H9 (cell line): ENCODE results near the gene BCAP29. TPM values are rescaled to one million over a fixed set of nuclear protein-coding genes. Genes with fewer than 3 reads are reported as not detected.

ENCODE experiments used
- DNase-seq: peaks from one replicate; pipeline ENCODE4 v3.0.0-alpha.2; 2017
- H2AFZ ChIP-seq: one replicate; pipeline ENCODE4 v1.6.1; 2013; ENCODE audit warnings: mild to moderate bottlenecking, low read length, control low read depth, moderate library complexity
- H2AK5ac ChIP-seq: 2 replicates; pipeline ENCODE4 v1.6.1; 2013; ENCODE audit warnings: low read length, control low read depth, mixed read lengths; ENCODE audit not compliant: insufficient read length
- H2BK120ac ChIP-seq: one replicate; pipeline ENCODE4 v1.6.1; 2013; ENCODE audit warnings: low read depth, mild to moderate bottlenecking, low read length, control low read depth, inconsistent platforms; ENCODE audit not compliant: poor library complexity, severe bottlenecking
- H2BK12ac ChIP-seq: 2 replicates; pipeline ENCODE4 v1.6.1; 2013; ENCODE audit warnings: low read length, control low read depth, mixed read lengths, low read depth; ENCODE audit not compliant: insufficient read length
- H2BK15ac ChIP-seq: 2 replicates; pipeline ENCODE4 v1.6.1; 2013; ENCODE audit warnings: low read depth, low read length, control low read depth
- H2BK20ac ChIP-seq: one replicate; pipeline ENCODE4 v1.6.1; 2013; ENCODE audit warnings: low read depth, mild to moderate bottlenecking, low read length, control low read depth, inconsistent platforms; ENCODE audit not compliant: poor library complexity, severe bottlenecking
- H2BK5ac ChIP-seq: 2 replicates; pipeline ENCODE4 v1.6.1; 2013; ENCODE audit warnings: low read length, control low read depth, mixed read lengths; ENCODE audit not compliant: insufficient read length
- H3K14ac ChIP-seq: 2 replicates; pipeline ENCODE4 v1.6.1; 2013; ENCODE audit warnings: low read length, control low read depth; ENCODE audit not compliant: insufficient read depth
- H3K18ac ChIP-seq: 2 replicates; pipeline ENCODE4 v1.6.1; 2013; ENCODE audit warnings: low read depth, mild to moderate bottlenecking, mixed read lengths, low read length, control low read depth; ENCODE audit not compliant: insufficient read length
- H3K23ac ChIP-seq: 2 replicates; pipeline ENCODE4 v1.6.1; 2013; ENCODE audit warnings: low read length, control low read depth, mixed read lengths, low read depth; ENCODE audit not compliant: insufficient read length
- H3K23me2 ChIP-seq: 2 replicates; pipeline ENCODE4 v1.6.1; 2013; ENCODE audit warnings: low read depth, mild to moderate bottlenecking, mixed read lengths, low read length, control low read depth; ENCODE audit not compliant: insufficient read length, poor library complexity, severe bottlenecking
- H3K27ac ChIP-seq: 2 replicates; pipeline ENCODE4 v1.5.1; 2013; ENCODE audit warnings: low read length, control low read depth, mixed read lengths, low read depth; ENCODE audit not compliant: insufficient read length
- H3K27me3 ChIP-seq: 2 replicates; pipeline ENCODE4 v1.6.1; 2013; ENCODE audit warnings: low read length, control low read depth, inconsistent platforms; ENCODE audit not compliant: insufficient read depth
- H3K4ac ChIP-seq: 2 replicates; pipeline ENCODE4 v1.6.1; 2013; ENCODE audit warnings: low read depth, mild to moderate bottlenecking, control low read depth, inconsistent platforms, low read length, moderate library complexity
- H3K4me1 ChIP-seq: 2 replicates; pipeline ENCODE4 v1.6.1; 2013; ENCODE audit warnings: low read length, control low read depth, inconsistent platforms; ENCODE audit not compliant: insufficient read depth
- H3K4me2 ChIP-seq: 2 replicates; pipeline ENCODE4 v1.6.1; 2013; ENCODE audit warnings: low read length, control low read depth, mixed read lengths; ENCODE audit not compliant: insufficient read length, insufficient read depth
- H3K56ac ChIP-seq: 2 replicates; pipeline ENCODE4 v1.6.1; 2013; ENCODE audit warnings: low read depth, mild to moderate bottlenecking, mixed read lengths, low read length, control low read depth; ENCODE audit not compliant: insufficient read length
- H3K79me1 ChIP-seq: 2 replicates; pipeline ENCODE4 v1.6.1; 2013; ENCODE audit warnings: low read depth, mild to moderate bottlenecking, moderate library complexity, low read length, control low read depth, inconsistent platforms; ENCODE audit not compliant: insufficient read depth, poor library complexity, severe bottlenecking
- H3K79me2 ChIP-seq: 2 replicates; pipeline ENCODE4 v1.6.1; 2013; ENCODE audit warnings: low read length, control low read depth, inconsistent platforms; ENCODE audit not compliant: insufficient read depth
- H3K9ac ChIP-seq: 2 replicates; pipeline ENCODE4 v1.6.1; 2013; ENCODE audit warnings: low read length, control low read depth, mixed read lengths; ENCODE audit not compliant: insufficient read length; ENCODE audit errors: extremely low read depth
- H3K9me3 ChIP-seq: one replicate; pipeline ENCODE4 v1.6.1; 2013; ENCODE audit warnings: low read depth, low read length, inconsistent platforms; ENCODE audit not compliant: control insufficient read depth
- H3T11ph ChIP-seq: one replicate; pipeline ENCODE4 v1.6.1; 2013; ENCODE audit warnings: mild to moderate bottlenecking, low read length, control low read depth, inconsistent platforms
- H4K20me1 ChIP-seq: one replicate; pipeline ENCODE4 v1.6.1; 2013; ENCODE audit not compliant: control insufficient read depth, insufficient read length, insufficient read depth
- H4K5ac ChIP-seq: 2 replicates; pipeline ENCODE4 v1.6.1; 2013; ENCODE audit warnings: low read depth, mild to moderate bottlenecking, mixed read lengths, low read length, control low read depth; ENCODE audit not compliant: insufficient read length
- H4K8ac ChIP-seq: replicated peaks from 2 replicates; pipeline ENCODE4 v1.6.1; 2013; ENCODE audit warnings: low read length, control low read depth, mixed read lengths, low read depth; ENCODE audit not compliant: insufficient read length
- H4K91ac ChIP-seq: 2 replicates; pipeline ENCODE4 v1.6.1; 2013; ENCODE audit warnings: low read depth, mild to moderate bottlenecking, moderate library complexity, mixed read lengths, low read length, control low read depth; ENCODE audit not compliant: insufficient read length
- H3K27ac Mint-ChIP-seq, 3 experiments: 2 replicates in 2 of 3; 3 replicates in 1 of 3; pipeline ENCODE4 v1.8.0; 2020 to 2021; ENCODE audit warnings: mixed read lengths in 3 of 3, mild to moderate bottlenecking in 1 of 3, moderate library complexity in 1 of 3
- H3K27me3 Mint-ChIP-seq: 2 replicates; pipeline ENCODE4 v1.8.0; 2021; ENCODE audit warnings: low read depth, mild to moderate bottlenecking, moderate library complexity, mixed read lengths
- H3K36me3 Mint-ChIP-seq, 3 experiments: 2 replicates in 2 of 3; 3 replicates in 1 of 3; pipeline ENCODE4 v1.8.0; 2020 to 2021; ENCODE audit warnings: low read depth in 3 of 3, mixed read lengths in 3 of 3; ENCODE audit not compliant: insufficient read depth in 1 of 3
- H3K4me1 Mint-ChIP-seq, 2 experiments: 2 replicates each; pipeline ENCODE4 v1.8.0; 2020; ENCODE audit warnings: mixed read lengths in 2 of 2
- H3K4me3 Mint-ChIP-seq, 2 experiments: 2 replicates in 1 of 2; 3 replicates in 1 of 2; pipeline ENCODE4 v1.8.0; 2020 to 2021; ENCODE audit warnings: mild to moderate bottlenecking in 2 of 2, mixed read lengths in 2 of 2, moderate library complexity in 1 of 2
- H3K9me3 Mint-ChIP-seq, 2 experiments: 2 replicates in 1 of 2; 3 replicates in 1 of 2; pipeline ENCODE4 v1.8.0; 2020; ENCODE audit warnings: mild to moderate bottlenecking in 2 of 2, mixed read lengths in 2 of 2, moderate library complexity in 1 of 2
- WGBS: extraction: QIAGEN DNeasy Blood & Tissue Kit; methylation state at CpG from one replicate; pipeline ENCODE4 v1.1.7; 2013; ENCODE audit warnings: missing lambda C conversion rate, low lambda C conversion rate, mixed read lengths; ENCODE audit not compliant: insufficient read length; ENCODE audit errors: extremely low coverage; 5-methylcytosine and 5-hydroxymethylcytosine counted together
- total RNA-seq: library from RNA; stranded (reverse); gene quantifications from 2 replicates; pipeline ENCODE4 v1.2.1, GENCODE V29; 2021
- TF ChIP-seq, protein P1 (sequence below): fragments of 200-600 bp; sonication (generic); conservative IDR thresholded peaks from 3 replicates; pipeline ENCODE4 v1.8.0; 2021; ENCODE audit warnings: antibody characterized with exemption, mild to moderate bottlenecking

Gene BCAP29
- total RNA-seq, 1 experiment from 2014 or later = 30.6 TPM

DNA sequence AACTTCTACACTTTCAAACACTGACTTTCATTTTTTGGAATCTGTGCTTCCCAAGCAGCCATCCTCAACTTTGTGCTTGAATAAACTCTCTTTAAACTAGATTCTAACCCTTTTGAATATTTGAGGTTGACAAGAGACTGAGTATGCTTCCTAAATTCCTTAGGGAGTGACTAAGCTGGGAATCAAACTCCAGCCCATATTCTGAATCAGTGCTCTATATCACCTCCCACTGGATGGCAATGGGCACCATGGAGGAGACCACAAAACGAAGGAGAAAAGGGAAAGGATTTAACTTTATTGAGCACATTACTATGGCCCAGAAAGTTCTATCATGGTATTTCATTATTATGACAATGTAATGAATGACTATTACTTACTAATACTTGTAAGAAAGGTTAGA lies 63.4 kb downstream of the BCAP29 start:
- no peak overlapping the region for H2BK5ac ChIP-seq
- WGBS = no CpG with 5 or more reads among the region's 1 CpG
- no peak overlapping the region for H2AFZ ChIP-seq
- no peak overlapping the region for H2BK15ac ChIP-seq
- peaks cover 4% of the 10 kb centered on the region in 2 experiments; a peak in 3 of 5 replicates for H3K9me3 Mint-ChIP-seq
- H3K56ac ChIP-seq = no peak overlapping the region
- no peak overlapping the region for H3K9ac ChIP-seq
- no peak overlapping the region for H2AK5ac ChIP-seq
- no peak overlapping the region for H3K4me2 ChIP-seq
- H3K27ac ChIP-seq = no peak overlapping the region
- no peak overlapping the region for H2BK20ac ChIP-seq
- H3K14ac ChIP-seq = no peak overlapping the region
- H4K5ac ChIP-seq = no peak overlapping the region
- H3T11ph ChIP-seq = no peak overlapping the region
- H3K79me1 ChIP-seq = no peaks in the 10 kb centered on the region
- H3K36me3 Mint-ChIP-seq = no peaks in the 10 kb centered on the region
- H4K20me1 ChIP-seq = no peaks in the 10 kb centered on the region
- H3K4me3 Mint-ChIP-seq = no peak overlapping the region
- H3K79me2 ChIP-seq = no peaks in the 10 kb centered on the region
- H3K27me3 ChIP-seq = no peaks in the 10 kb centered on the region
- H3K4me1 Mint-ChIP-seq = peaks cover 0 to 3% of the 10 kb centered on the region in 2 experiments; a peak in 3 of 4 replicates
- no peak overlapping the region for H3K4ac ChIP-seq
- H3K23ac ChIP-seq = no peak overlapping the region
- H4K8ac ChIP-seq = no peak overlapping the region
- no peak overlapping the region for H4K91ac ChIP-seq
- no peak overlapping the region for H3K18ac ChIP-seq
- no peaks in the 10 kb centered on the region for H3K23me2 ChIP-seq
- no peaks in the 10 kb centered on the region for H3K9me3 ChIP-seq
- TF ChIP-seq, protein P1, sequence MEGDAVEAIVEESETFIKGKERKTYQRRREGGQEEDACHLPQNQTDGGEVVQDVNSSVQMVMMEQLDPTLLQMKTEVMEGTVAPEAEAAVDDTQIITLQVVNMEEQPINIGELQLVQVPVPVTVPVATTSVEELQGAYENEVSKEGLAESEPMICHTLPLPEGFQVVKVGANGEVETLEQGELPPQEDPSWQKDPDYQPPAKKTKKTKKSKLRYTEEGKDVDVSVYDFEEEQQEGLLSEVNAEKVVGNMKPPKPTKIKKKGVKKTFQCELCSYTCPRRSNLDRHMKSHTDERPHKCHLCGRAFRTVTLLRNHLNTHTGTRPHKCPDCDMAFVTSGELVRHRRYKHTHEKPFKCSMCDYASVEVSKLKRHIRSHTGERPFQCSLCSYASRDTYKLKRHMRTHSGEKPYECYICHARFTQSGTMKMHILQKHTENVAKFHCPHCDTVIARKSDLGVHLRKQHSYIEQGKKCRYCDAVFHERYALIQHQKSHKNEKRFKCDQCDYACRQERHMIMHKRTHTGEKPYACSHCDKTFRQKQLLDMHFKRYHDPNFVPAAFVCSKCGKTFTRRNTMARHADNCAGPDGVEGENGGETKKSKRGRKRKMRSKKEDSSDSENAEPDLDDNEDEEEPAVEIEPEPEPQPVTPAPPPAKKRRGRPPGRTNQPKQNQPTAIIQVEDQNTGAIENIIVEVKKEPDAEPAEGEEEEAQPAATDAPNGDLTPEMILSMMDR = peak; percentile 44; the same call in 2 of the 3 replicates
- no peaks in the 10 kb centered on the region for H3K4me1 ChIP-seq
- H2BK120ac ChIP-seq = no peak overlapping the region
- H2BK12ac ChIP-seq = no peak overlapping the region
- H3K27ac Mint-ChIP-seq = no peak overlapping the region
- H3K27me3 Mint-ChIP-seq = peaks cover 9% of the 10 kb centered on the region
- no peak for DNase-seq
